Breast epithelium (tissue), 3 donors: ENCODE data around the gene GALNT16.

ENCODE experiments used
- CTCF ChIP-seq, 3 donors: fragments of 450-650 bp; IDR thresholded peaks; one replicate each; pipeline ENCODE4 v1.5.1; 2016 to 2017; ENCODE audit warnings: antibody characterized with exemption in 3 of 3, mild to moderate bottlenecking in 3 of 3, moderate library complexity in 3 of 3
- POLR2A ChIP-seq: fragments of 450-650 bp; IDR thresholded peaks from one replicate; pipeline ENCODE4 v1.6.1; 2016; ENCODE audit warnings: antibody characterized with exemption, mild to moderate bottlenecking, moderate library complexity
- POLR2AphosphoS5 ChIP-seq, 3 donors: sonication (generic); formaldehyde crosslinking; IDR thresholded peaks; one replicate each; pipeline ENCODE4 v1.6.1; 2017; ENCODE audit warnings: antibody characterized with exemption in 3 of 3

DNA sequence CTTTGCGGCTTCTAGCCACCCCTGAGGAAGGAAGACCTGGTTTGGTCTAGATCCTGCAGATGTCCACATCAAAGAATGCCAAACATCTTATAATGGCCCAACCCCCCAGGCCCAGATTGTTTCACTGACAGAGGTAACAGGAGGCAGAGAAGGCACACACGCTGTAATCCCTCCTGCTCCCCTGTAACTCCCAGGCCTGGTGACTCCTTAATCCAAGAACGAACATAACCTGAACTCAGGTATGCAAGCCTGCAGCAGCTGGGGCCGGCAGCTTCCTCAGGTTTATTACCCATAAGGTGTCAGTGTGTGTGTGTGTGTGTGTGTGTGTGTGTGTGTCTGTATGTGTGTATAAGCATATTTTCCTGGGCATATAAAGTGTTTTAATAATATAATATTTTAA is 85.4 kb downstream of the GALNT16 start:
- TF ChIP-seq POLR2A, result no peak
- TF ChIP-seq CTCF (IDR thresholded peaks at IDR 0.05), result no peak
- TF ChIP-seq POLR2AphosphoS5 (IDR thresholded peaks at IDR 0.05), result no peak
